Calu3 (cell line): ENCODE data around the gene FERMT3. TPM values are rescaled to one million over a fixed set of nuclear protein-coding genes. Genes with fewer than 3 reads are reported as not detected.
A peak's percentile ranks its signal among the peaks of the same experiment; 100 is the strongest.

Experiments
- BruUV-seq: library from RNA; stranded (reverse); fragments of 400-500 nt; replicated peaks from 2 replicates; lab custom pipeline; 2021; lab: Mats Ljungman, UMichigan
- CTCF ChIA-PET: fragments of 300-600 bp; sonication (Branson Sonifier 250); formaldehyde crosslinking; loops from one replicate; lab custom pipeline; 2022; ENCODE audit warnings: antibody characterized with exemption; lab: Charles Lee
- DNase-seq: peaks from one replicate; pipeline ENCODE4 v3.0.0; 2022
- H3K27ac Mint-ChIP-seq: one replicate; pipeline ENCODE4 v1.8.0; 2022; ENCODE audit warnings: mixed read lengths; ENCODE audit not compliant: unreplicated experiment
- H3K27me3 Mint-ChIP-seq: one replicate; pipeline ENCODE4 v1.8.0; 2022; ENCODE audit warnings: mixed read lengths; ENCODE audit not compliant: unreplicated experiment
- H3K36me3 Mint-ChIP-seq: one replicate; pipeline ENCODE4 v1.8.0; 2022; ENCODE audit warnings: mild to moderate bottlenecking, moderate library complexity, mixed read lengths; ENCODE audit not compliant: insufficient read depth, unreplicated experiment
- H3K4me1 Mint-ChIP-seq: one replicate; pipeline ENCODE4 v1.8.0; 2022; ENCODE audit warnings: mild to moderate bottlenecking, low read depth, mixed read lengths; ENCODE audit not compliant: unreplicated experiment
- H3K4me3 Mint-ChIP-seq: one replicate; pipeline ENCODE4 v1.8.0; 2022; ENCODE audit warnings: mild to moderate bottlenecking, low read depth, moderate library complexity, mixed read lengths; ENCODE audit not compliant: unreplicated experiment
- H3K9me3 Mint-ChIP-seq: one replicate; pipeline ENCODE4 v1.8.0; 2022; ENCODE audit warnings: low read depth, mixed read lengths; ENCODE audit not compliant: unreplicated experiment
- intact Hi-C: fragments of 100-400 bp; cut with micrococcal nuclease; formaldehyde crosslinking; loops from one replicate; pipeline ENCODE4 v1.10.0; 2022; ENCODE audit not compliant: unreplicated experiment
- total RNA-seq: library from RNA; stranded (reverse); gene quantifications from 2 replicates; pipeline ENCODE4 v1.2.3, GENCODE V29; 2022
- TF ChIP-seq, protein P1 (sequence below): fragments of 200-600 bp; IDR thresholded peaks from one replicate; pipeline ENCODE4 v1.8.0; 2022; ENCODE audit warnings: antibody characterized with exemption; ENCODE audit not compliant: unreplicated experiment

Gene FERMT3
- total RNA-seq, 1 experiment from 2014 or later: 16.6 TPM

DNA sequence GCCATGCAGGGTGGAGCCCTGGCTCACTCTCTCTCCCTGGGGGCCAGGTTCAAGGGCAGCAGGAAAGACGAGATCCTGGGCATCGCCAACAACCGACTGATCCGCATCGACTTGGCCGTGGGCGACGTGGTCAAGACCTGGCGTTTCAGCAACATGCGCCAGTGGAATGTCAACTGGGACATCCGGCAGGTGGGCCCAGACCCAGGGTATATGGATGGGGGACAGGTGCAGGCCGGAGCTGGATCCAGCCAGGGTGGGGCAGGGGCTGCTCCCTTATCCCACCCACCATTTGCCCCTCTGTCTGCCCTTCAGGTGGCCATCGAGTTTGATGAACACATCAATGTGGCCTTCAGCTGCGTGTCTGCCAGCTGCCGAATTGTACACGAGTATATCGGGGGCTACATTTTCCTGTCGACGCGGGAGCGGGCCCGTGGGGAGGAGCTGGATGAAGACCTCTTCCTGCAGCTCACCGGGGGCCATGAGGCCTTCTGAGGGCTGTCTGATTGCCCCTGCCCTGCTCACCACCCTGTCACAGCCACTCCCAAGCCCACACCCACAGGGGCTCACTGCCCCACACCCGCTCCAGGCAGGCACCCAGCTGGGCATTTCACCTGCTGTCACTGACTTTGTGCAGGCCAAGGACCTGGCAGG lies 16.6 kb downstream of the FERMT3 start:
- H3K4me1 Mint-ChIP-seq: peaks cover 15% of the 10 kb centered on the region
- peaks cover 93% of the 10 kb centered on the region for H3K36me3 Mint-ChIP-seq
- H3K27ac Mint-ChIP-seq: peak overlapping the region; percentile 39
- H3K9me3 Mint-ChIP-seq: no peaks in the 10 kb centered on the region
- intact Hi-C loops: no loop called here
- CTCF ChIA-PET: interaction anchor here (0.7 to 1.4 kb wide), 2 partner anchors 15 to 27 kb away, joined by 3 to 5 read pairs; no protein-coding TSS in a partner anchor
- no peaks in the 10 kb centered on the region for H3K27me3 Mint-ChIP-seq
- no peak overlapping the region for H3K4me3 Mint-ChIP-seq
- DNase-seq: no peak
- BruUV-seq: no TSS peak
- TF ChIP-seq, protein P1, sequence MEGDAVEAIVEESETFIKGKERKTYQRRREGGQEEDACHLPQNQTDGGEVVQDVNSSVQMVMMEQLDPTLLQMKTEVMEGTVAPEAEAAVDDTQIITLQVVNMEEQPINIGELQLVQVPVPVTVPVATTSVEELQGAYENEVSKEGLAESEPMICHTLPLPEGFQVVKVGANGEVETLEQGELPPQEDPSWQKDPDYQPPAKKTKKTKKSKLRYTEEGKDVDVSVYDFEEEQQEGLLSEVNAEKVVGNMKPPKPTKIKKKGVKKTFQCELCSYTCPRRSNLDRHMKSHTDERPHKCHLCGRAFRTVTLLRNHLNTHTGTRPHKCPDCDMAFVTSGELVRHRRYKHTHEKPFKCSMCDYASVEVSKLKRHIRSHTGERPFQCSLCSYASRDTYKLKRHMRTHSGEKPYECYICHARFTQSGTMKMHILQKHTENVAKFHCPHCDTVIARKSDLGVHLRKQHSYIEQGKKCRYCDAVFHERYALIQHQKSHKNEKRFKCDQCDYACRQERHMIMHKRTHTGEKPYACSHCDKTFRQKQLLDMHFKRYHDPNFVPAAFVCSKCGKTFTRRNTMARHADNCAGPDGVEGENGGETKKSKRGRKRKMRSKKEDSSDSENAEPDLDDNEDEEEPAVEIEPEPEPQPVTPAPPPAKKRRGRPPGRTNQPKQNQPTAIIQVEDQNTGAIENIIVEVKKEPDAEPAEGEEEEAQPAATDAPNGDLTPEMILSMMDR: no peak

DNA sequence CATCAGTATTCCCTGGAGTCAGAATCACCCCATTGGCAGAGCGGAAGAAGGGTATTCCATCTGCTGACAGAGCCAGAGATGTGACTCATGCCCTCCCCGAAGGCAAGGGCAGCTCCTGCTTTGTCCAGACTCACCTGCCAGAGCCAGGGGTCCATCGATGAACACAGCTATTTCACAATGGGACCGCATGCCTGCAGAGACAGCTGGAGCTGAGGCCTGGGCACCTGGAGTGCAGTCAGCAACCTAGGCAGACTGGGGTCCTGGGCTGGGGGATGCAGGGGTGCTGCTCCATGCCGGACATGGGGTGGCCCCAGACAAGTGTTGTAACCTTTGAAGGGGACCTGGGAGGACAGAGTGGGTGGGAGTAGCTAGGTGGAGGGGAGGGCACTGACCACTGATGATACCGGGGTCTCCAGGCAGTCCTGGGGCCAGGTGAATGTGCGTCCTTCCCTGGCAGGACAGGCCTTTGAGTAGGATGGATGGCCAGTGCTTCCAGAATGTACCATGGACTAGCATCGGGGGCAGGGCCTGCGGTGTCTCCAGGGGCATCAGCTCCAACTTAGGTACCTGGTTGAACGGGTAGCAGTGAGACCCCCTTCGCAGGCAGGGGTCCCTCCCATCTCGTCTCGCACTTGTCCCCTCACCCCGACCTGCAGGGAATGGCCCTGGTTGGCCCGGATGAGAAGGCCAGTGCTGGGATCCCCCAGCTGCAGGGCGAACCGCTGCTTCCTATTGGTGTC lies 17.8 kb downstream of the FERMT3 start:
- CTCF ChIA-PET: interaction anchor here (1.1 to 1.4 kb wide), 2 partner anchors 10 to 26 kb away, joined by 3 to 4 read pairs; no protein-coding TSS in a partner anchor

DNA sequence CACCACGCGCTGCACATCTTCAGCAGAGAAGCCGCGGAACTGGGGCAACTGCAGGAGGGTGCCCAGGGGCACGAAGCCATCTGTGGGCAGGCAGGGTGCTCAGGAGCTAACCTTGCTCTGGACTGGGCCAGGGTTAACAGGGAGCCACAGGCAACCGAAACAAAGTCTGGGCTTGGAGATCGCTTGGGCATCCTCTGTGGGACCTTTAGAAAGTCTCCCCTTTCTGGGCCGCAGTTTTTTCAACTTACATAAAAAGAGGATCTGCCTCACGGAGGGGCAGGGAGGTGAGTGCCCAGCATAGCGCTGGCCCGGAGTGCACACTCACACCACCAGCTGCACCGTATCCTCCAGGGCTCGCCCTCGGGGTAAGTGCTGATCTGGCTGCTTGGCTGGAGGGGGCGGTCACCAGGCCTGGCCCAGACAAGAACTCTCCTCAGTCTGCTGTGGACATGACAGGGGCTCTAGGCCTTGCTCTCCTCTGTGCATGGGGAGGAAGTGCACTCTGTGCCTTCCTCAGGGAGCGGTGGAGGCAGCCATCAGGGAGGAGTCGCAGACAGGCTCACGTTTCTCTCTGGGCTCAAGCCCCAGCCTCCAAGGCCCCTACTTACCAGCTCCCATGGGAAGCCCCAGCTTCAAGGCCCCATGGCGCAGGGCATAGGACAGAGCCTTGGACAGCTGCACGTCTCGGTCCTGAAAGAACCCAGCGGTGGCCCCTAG lies 18.5 kb downstream of the FERMT3 start:
- intact Hi-C loops: no loop called here
- Mint-ChIP-seq H3K4me1 (peaks cover 7% of the 10 kb centered on the region), H3K9me3 (no peaks in the 10 kb centered on the region), H3K4me3 (peak overlapping the region; percentile 79), H3K36me3 (peaks cover 86% of the 10 kb centered on the region), H3K27me3 (no peaks in the 10 kb centered on the region), H3K27ac (peak overlapping the region; percentile 50)
- CTCF ChIA-PET: interaction anchor here (0.5 to 1.1 kb wide), 2 partner anchors 26 to 78 kb away, joined by 4 to 7 read pairs; no protein-coding TSS in a partner anchor
- DNase-seq: no peak
- TF ChIP-seq, protein P1: no peak
- BruUV-seq: no TSS peak

More for the DNA sequence above, 17.8 kb downstream of the FERMT3 start:
- BruUV-seq: no TSS peak
- peak overlapping the region; percentile 50 for H3K27ac Mint-ChIP-seq
- no peaks in the 10 kb centered on the region for H3K9me3 Mint-ChIP-seq
- peaks cover 85% of the 10 kb centered on the region for H3K36me3 Mint-ChIP-seq
- no peak for DNase-seq
- intact Hi-C loops: no loop called here
- H3K4me1 Mint-ChIP-seq: peaks cover 7% of the 10 kb centered on the region
- H3K4me3 Mint-ChIP-seq: peak overlapping the region; percentile 79
- no peaks in the 10 kb centered on the region for H3K27me3 Mint-ChIP-seq
- TF ChIP-seq, protein P1: no peak
